HG03342 (cell line): Measurements from ENCODE around the gene GPR17.

Source experiments
- ATAC-seq: cut with Tn5 transposase; IDR thresholded peaks from one replicate; pipeline ENCODE4 v1.9.1; 2021; ENCODE audit warnings: mild to moderate bottlenecking, moderate library complexity; ENCODE audit not compliant: unreplicated experiment

Gene GPR17

DNA sequence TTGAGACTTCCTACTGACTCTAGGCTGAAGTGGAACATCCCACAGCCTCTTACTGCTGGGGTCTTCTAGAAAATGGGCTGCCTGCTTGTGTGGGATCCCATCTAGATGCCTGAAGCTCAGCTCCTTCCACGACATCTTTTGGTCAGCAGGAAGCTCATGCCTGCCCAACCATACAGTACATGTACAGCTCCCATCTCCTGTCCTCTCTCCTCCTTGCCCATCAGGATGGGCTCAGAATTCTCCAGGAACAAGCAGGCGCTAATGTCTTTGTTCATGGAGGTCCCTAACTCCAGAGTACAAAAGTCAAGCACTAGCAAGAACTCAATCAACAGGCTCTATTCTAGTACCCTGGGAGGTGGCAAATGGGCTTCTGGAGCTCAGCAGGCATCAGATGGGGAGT lies 31.7 kb upstream of the GPR17 start:
- no peak for ATAC-seq

DNA sequence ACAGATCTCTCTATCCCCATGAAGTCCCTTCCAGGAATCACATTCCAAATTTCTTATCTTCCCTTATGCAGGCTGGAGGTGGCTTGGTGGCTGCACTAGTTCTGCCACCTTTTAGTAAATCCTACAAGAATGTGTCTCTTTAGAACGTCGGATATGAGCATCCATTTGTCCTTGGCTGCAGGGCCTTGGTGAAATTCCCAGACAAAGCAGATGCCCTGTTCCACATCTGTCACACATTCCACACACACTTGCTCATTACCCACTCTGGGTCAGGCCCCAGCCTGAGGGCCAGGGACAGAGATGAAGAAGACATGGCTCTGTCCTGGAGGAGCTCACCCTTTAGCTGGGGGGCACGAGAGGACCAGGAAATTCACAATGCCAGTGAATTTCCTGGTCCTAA lies 31.2 kb upstream of the GPR17 start:
- no peak for ATAC-seq

GRCh38 chr2:127615511-127616166 lies 30.3 kb upstream of the GPR17 start:
- ATAC-seq = no peak

DNA sequence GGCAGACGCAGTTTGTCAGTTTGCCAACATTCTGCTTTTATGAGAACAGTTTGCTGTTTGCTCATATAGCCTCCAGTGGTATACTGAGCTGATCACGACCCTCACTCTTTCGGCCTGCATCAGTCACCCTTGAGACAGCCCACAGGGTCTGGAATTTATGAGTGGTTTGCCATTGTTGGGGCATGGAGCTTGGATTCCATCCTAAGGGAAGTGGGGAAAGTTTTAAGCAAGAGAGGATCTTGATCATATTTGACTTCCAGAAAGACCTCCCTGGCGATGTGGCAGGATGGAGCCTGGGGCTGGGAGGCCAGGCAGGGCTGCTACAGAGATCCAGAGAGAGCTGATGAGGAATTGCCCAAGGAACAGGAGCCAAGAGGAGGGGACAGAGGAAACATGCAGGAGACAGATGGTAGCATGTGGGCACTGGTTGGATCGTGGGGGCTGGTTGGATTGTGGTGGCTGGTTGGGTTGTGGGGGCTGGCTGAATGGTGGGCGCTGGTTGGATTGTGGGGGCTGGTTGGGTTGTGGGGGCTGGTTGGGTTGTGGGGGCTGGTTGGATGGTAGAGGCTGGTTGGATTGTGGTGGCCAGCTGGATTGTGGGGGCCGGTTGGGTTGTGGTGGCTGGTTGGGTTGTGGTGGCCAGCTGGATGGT lies 27.3 kb upstream of the GPR17 start:
- no peak for ATAC-seq

- no peak for ATAC-seq
These were observed 26.8 kb upstream of the GPR17 start for GRCh38 chr2:127619203-127619590.

- no peak for ATAC-seq
These were observed 25.9 kb upstream of the GPR17 start for GRCh38 chr2:127619877-127620705.

GRCh38 chr2:127620866-127621265 lies 25.1 kb upstream of the GPR17 start:
- ATAC-seq = no peak

- ATAC-seq = no peak
These were observed 23.9 kb upstream of the GPR17 start for GRCh38 chr2:127621981-127622431.

DNA sequence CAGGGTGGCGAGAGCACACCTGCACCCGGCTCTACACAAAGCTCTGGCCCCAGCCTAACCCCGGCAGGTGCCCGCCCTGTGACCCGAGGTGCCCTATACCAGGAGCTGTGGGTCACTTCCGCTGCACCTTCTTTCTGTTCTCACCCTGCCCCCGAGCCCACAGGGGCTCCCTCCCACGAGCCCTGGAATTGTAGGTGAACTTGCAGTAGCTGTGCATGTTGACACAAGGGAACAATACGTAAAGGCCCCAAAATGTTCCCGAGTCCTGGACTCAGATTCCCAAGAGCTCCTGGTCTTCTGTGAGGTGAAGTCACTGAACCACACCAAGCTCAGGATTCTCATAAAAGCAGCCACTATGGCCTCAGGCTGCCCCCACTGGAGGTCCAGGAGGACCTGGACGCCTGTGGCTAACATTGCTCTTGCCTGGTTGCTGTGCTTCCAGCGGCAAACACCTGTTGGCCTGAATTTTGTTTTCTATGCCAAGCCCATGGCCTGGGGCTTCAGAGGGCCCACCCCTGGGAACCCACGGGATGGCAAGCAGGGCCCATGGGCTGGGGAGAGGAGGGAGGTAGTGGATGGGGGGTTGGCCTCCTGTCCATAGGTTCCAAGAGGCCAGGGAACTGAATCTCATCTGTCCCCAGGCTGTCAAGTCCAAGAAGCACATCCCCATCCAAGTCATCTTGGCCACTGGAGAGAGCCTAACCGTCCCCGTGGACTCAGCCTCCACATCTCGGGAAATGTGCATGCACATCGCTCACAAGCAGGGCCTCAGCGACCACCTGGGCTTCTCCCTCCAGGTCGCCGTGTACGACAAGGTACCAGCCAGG lies 23.2 kb upstream of the GPR17 start:
- ATAC-seq = no peak

- ATAC-seq = no peak
These were observed 22.3 kb upstream of the GPR17 start for GRCh38 chr2:127623388-127624319.

DNA sequence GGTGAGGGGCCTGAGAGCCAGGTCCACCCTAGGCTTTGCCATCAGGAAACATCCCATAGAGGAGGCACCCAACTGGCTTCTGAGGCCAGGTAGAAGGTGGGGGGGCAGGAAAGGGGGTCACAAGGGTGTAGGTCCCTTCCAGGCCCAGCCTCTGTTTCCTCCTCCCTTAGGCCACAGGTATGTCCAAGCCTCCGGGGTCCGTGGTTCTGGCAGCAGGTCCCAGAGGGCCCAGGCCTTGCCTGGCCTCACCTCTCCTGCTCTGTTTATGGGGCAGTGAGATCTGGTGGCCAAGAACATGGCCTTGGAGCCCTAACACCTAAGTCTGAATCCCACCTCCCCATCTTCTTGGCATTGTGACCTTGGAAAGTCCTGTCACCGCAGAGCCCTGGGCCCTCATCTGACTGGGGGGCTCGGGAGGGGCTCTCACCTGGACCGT lies 21.6 kb upstream of the GPR17 start:
- ATAC-seq = no peak

DNA sequence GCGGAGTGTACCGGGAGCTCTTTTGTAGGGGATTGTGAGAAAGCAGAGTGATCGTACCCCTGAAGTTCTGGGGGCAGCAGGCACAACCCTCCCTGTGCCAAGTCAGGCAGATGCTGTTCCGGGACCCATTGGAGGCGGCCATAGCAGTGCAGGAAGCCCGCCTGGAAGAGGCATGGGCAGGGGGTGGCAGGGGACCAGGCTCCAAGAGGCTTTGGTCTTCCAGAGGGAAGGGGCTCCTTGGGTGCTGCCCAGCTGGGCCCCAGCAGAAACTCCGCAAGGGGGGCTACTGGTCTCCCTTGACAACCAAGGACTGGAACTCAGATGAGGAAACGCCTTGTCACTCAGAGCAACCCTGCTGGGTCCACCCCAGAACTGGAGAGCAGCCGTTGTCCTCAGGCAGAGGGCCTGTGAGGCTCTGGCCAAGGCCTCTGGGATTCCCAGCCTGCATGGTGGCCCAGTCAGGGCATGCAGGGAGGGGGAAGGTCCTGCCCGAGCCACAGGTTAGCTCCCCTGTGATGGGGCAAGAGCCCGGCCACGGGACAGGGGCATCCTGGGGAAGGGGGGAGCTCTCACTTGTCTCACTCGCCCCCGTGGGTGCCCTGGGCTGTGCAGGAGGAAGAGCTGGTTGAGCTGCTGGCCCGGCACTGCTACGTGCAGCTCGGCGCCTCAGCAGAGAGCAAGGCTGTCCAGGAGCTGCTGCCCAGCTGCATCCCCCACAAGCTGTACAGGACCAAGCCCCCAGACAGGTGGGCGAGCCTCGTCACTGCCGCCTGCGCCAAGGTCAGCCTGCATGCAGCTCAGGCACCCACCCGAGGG lies 21.0 kb upstream of the GPR17 start:
- no peak for ATAC-seq

DNA sequence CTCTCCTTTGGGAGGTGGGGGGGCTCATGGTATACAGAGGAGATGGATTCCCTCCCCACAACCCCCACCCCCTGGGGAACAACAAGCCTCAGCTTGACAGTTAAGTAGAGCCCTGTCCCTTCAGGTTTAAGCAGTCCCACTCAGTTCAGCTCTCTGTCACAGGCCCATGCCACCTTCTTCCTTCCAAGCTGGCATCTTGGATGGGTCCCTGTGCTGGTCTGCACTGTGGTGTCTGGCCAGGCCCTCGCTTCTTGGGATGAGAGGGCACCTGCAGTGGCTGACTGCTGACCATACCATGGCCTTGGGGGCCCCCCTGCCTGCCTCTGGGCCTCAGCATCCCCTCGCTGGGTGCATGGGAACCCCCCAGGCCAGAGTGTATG lies 20.4 kb upstream of the GPR17 start:
- ATAC-seq = no peak

GRCh38 chr2:127626175-127626574 lies 19.8 kb upstream of the GPR17 start:
- no peak for ATAC-seq

DNA sequence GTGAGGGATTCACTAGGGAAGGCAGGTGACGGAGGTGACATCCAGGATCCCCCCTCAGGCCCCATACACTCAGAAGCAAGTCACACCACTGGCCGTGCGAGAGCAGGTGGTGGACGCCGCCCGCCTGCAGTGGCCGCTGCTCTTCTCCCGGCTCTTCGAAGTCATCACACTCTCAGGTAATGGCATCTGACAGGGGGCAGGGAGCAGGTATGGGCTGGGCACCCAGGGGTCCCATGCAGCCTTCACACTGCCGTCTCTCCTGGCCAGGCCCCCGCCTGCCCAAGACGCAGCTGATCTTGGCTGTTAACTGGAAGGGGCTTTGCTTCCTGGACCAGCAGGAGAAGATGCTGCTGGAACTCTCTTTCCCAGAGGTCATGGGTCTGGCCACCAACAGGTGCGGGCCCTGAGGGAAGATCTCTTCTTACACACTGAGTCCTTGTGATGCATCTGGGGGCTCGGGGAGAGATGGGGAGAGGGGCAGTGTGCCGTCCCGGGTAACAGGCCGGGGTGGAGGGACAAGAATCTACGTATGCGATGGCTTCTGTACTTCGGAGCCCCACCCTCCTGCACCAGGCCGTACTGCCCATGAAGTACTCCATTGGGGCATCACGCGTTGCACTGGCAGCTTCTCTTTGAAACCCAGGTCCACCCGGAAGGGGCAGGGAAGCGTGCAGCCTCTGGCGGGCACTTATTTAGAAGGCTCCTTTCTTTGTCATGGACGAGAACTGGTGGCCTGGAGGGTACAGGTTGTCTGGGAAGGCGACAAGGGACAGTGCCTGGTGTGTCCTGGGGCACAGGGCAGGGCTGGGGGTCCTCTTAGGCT lies 18.8 kb upstream of the GPR17 start:
- ATAC-seq = no peak

DNA sequence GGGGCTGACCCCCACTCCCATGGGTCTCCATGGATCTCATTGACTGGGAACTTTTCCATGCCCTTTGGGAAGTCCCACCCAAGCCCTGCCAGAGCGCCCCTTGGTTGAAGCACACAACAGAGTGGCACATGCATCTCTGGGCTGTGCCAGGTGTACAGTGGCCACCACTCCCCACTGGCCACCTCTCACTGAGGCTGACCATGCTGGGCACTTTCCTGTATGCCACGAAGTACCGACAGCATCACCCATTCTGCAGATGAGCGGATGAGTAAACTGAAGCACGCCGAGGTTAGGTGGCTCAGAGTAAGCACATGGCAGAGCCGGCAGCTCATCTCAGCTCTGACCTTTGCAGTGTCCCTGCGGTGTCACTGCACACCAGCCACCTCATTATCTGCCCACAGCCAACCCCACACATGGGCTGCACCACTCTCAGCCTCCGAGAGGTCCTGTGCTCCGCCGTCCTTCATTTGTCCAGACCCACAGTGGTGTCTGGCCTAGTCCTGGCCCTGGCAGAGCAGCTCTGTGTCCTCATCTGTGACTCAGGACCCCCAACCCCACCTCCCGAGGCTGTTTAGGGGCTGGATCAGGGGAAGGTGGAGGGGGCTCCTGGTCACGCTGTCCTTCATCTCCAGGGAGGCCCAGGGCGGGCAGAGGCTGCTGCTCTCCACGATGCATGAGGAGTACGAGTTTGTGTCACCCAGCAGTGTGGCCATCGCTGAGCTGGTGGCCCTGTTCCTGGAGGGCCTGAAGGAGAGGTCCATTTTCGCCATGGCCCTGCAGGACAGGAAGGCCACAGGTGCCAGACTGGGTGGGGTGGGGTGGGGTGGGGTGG lies 18.0 kb upstream of the GPR17 start:
- ATAC-seq = no peak
